ENCODE data around the gene DGKG. TPM values are rescaled to one million over a fixed set of nuclear protein-coding genes. Genes with fewer than 3 reads are reported as not detected.

DGKG gene
- total and polyA plus RNA-seq, 2 of the 8 experiments (the other 6 are each of a cell fraction or from before 2014, with no cell fraction given), result 0.30 to 0.48 TPM

GRCh38 chr3:186330772-186331460 lies 31.1 kb downstream of the DGKG start:
- H2BK12ac ChIP-seq (ENCODE audit: low read depth, low read length), result no peak overlapping the region
- ChIA-PET POLR2A (ENCODE audit: partially characterized antibody) (no interaction called here), CTCF (ENCODE audit: partially characterized antibody) (interaction anchor here (0.6 to 1.4 kb wide), 3 partner anchors 8 to 56 kb away, joined by 3 to 5 read pairs (median 3); no protein-coding TSS in a partner anchor)
- WGBS, 2 experiments (ENCODE audit: extremely low coverage in 1 of 2, insufficient coverage in 1 of 2, insufficient read length in 1 of 2, insufficient replicate concordance in 2 of 2, low coverage in 1 of 2, low lambda C conversion rate in 2 of 2, missing lambda C conversion rate in 1 of 2), result 89% methylated on average over 6 of the region's 6 CpGs; no CpG with 5 or more reads in 1 of the 2 experiments
- no peak overlapping the region for H3K4me2 ChIP-seq (ENCODE audit: insufficient read depth in 1 of 2, low read depth in 2 of 2, low read length in 2 of 2)
- H3K79me1 ChIP-seq (ENCODE audit: low read depth, low read length), result no peaks in the 10 kb centered on the region
- no peak overlapping the region for H3K4ac ChIP-seq (replicated peaks; ENCODE audit: insufficient read length, low read depth, low read length)
- no peak overlapping the region for H4K5ac ChIP-seq (ENCODE audit: insufficient read length, low read depth, low read length)
- H3K23ac ChIP-seq (ENCODE audit: insufficient read length), result no peak overlapping the region
- H3K79me2 ChIP-seq (ENCODE audit: control insufficient read depth in 1 of 2, insufficient read depth in 2 of 2, low read length in 2 of 2), result no peaks in the 10 kb centered on the region
- no peaks in the 10 kb centered on the region for H4K20me1 ChIP-seq (replicated peaks in 1 of 2; ENCODE audit: control insufficient read depth in 1 of 2, insufficient read depth in 2 of 2, low read length in 2 of 2)
- no peak overlapping the region for H3K14ac ChIP-seq (ENCODE audit: insufficient read length)
- no peak overlapping the region for H3K4me3 ChIP-seq (ENCODE audit: extremely low read depth in 1 of 4, insufficient read depth in 2 of 4, low read depth in 3 of 4, low read length in 4 of 4)
- H3K27me3 ChIP-seq (replicated peaks in 1 of 4; ENCODE audit: control insufficient read depth in 3 of 4, extremely low read depth in 1 of 4, insufficient read depth in 3 of 4, low read length in 3 of 4), result no peaks in the 10 kb centered on the region
- H3K9ac ChIP-seq (replicated peaks in 1 of 4; ENCODE audit: extremely low read depth in 1 of 4, low read depth in 3 of 4, low read length in 3 of 4), result no peak overlapping the region
- no peaks in the 10 kb centered on the region for H3K23me2 ChIP-seq (ENCODE audit: low read depth, low read length)
- H3K4me1 ChIP-seq (replicated peaks in 1 of 4; ENCODE audit: control insufficient read depth in 3 of 4, insufficient read depth in 4 of 4, low read length in 3 of 4), result no peaks in the 10 kb centered on the region
- H3K36me3 ChIP-seq (ENCODE audit: control insufficient read depth in 2 of 4, insufficient read depth in 4 of 4, low read length in 3 of 4), result no peaks in the 10 kb centered on the region
- H3K56ac ChIP-seq (replicated peaks; ENCODE audit: insufficient read length, low read depth, low read length), result no peak overlapping the region
- H2BK120ac ChIP-seq (replicated peaks; ENCODE audit: low read depth, low read length), result no peak overlapping the region
- DNase-seq (ENCODE audit: low read depth in 1 of 2, low spot score in 2 of 2), result no peak
- no peak overlapping the region for H2AK5ac ChIP-seq (ENCODE audit: low read depth, low read length)
- H2AFZ ChIP-seq (ENCODE audit: low read length), result no peak overlapping the region
- H3K18ac ChIP-seq (ENCODE audit: extremely low read depth, low read length), result no peak overlapping the region
- H2BK15ac ChIP-seq (ENCODE audit: low read length), result no peak overlapping the region
- H4K91ac ChIP-seq (replicated peaks; ENCODE audit: insufficient read length, low read length), result no peak overlapping the region
- no peaks in the 10 kb centered on the region for H3K9me3 ChIP-seq (ENCODE audit: insufficient read depth in 2 of 2, low read depth in 1 of 2, low read length in 1 of 2)
- no peak overlapping the region for H3K27ac ChIP-seq (ENCODE audit: low read depth, low read length)
- no peak overlapping the region for H2BK20ac ChIP-seq (ENCODE audit: low read length)
- no peak for FAIRE-seq
- no peak overlapping the region for H2BK5ac ChIP-seq (ENCODE audit: low read depth, low read length)
- H4K8ac ChIP-seq (ENCODE audit: extremely low read depth, insufficient read depth, low read length), result no peak overlapping the region
- TF ChIP-seq FOSL1 (IDR thresholded peaks at IDR 0.05; ENCODE audit: insufficient read depth, low read depth, low read length), result no peak
- TF ChIP-seq BACH1 (IDR thresholded peaks at IDR 0.05; ENCODE audit: low read length), result no peak
- no peak for TF ChIP-seq POLR2A (IDR thresholded peaks at IDR 0.05; ENCODE audit: control extremely low read depth in 1 of 2, low read depth in 2 of 2, low read length in 2 of 2)
- TF ChIP-seq BRCA1 (IDR thresholded peaks at IDR 0.05; ENCODE audit: low read depth, low read length), result no peak
- TF ChIP-seq JUN (IDR thresholded peaks at IDR 0.05; ENCODE audit: low read depth, low read length), result no peak
- TF ChIP-seq CHD1 (IDR thresholded peaks at IDR 0.05; ENCODE audit: low read depth, low read length), result no peak
- TF ChIP-seq SIRT6 (IDR thresholded peaks at IDR 0.05; ENCODE audit: low read length), result no peak
- no peak for TF ChIP-seq CHD2 (IDR thresholded peaks at IDR 0.05; ENCODE audit: low read length)
- no peak for TF ChIP-seq YY1 (IDR thresholded peaks at IDR 0.05; ENCODE audit: low read depth, low read length)
- no peak for TF ChIP-seq MAX (IDR thresholded peaks at IDR 0.05)
- no peak for TF ChIP-seq RBBP5 (IDR thresholded peaks at IDR 0.05; ENCODE audit: borderline replicate concordance, low read depth, low read length)
